NCI-H1417 treated with DMSO at 0.1 percent for 48 hours (cell line): ENCODE data around the gene RPSA.
"Not testable (repeated sequence)": the region's sequence is repeated elsewhere in the genome, so short reads cannot be mapped to it uniquely, and the experiment has no call there.

Experiments
- DNase-seq: peaks from one replicate; lab custom pipeline; 2025; lab: John Stamatoyannopoulos, UW

RPSA gene

GRCh38 chr3:39454591-39455217 is 48.2 kb downstream of the RPSA start:
- no peak for DNase-seq

- no peak for DNase-seq
Observed at GRCh38 chr3:39456159-39456558, 49.6 kb downstream of the RPSA start.

GRCh38 chr3:39457361-39457760 is 50.8 kb downstream of the RPSA start:
- DNase-seq = no peak

GRCh38 chr3:39458579-39458978 is 52.1 kb downstream of the RPSA start:
- not testable (repeated sequence) for DNase-seq

DNA sequence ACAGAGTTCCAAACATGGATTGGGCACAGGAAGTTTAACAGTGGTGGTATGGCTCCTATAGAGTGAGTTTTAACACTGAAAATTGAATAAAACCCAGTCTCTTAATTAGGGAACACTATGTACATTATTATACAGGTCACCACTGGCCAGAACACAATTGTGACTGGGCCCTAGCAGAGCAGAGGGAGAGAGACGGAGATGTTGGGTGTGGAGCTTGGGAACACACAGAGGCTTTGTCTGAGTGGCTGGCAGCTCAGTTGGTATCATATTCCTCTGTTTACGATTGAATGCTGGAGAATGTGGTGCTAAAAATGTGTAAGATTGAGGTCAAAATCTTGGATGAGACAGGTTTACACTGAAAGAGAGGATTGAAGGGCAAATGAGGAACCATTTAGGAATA is 54.2 kb downstream of the RPSA start:
- no peak for DNase-seq
